ENCODE data around the gene ZSCAN5C.

- TF ChIP-seq CTCF (IDR thresholded peaks at IDR 0.05): no peak
- TF ChIP-seq ZFX (IDR thresholded peaks at IDR 0.05; ENCODE audit: borderline replicate concordance): no peak
These were observed 28.0 kb upstream of the ZSCAN5C start for GRCh38 chr19:56174086-56174485.
